Measurements from ENCODE around the gene TCERG1L.

GRCh38 chr10:131247873-131248272 is 63.6 kb downstream of the TCERG1L start:
- TF ChIP-seq CTCF (IDR thresholded peaks at IDR 0.05): no peak
- TF ChIP-seq POLR2A (IDR thresholded peaks at IDR 0.05): no peak
